Measurements from ENCODE around the gene SORCS2. TPM values are rescaled to one million over a fixed set of nuclear protein-coding genes. Genes with fewer than 3 reads are reported as not detected.
A peak's percentile ranks its signal among the peaks of the same experiment; 100 is the strongest.

Gene SORCS2
- total and polyA plus RNA-seq, 7 donors = 0.18 to 1.5 (median 0.36) TPM

- no peak overlapping the region for H3K4me3 ChIP-seq
- no peak overlapping the region for H3K27ac ChIP-seq
- H3K9me3 ChIP-seq = no peaks in the 10 kb centered on the region
- no peaks in the 10 kb centered on the region for H3K36me3 ChIP-seq (ENCODE audit: insufficient read depth in 1 of 2, low read depth in 1 of 2)
- intact Hi-C loops (cut with DNase I) = no loop called here
- WGBS, 3 donors = 89 to 94% (median 90%) methylated on average over 19 of the region's 19 CpGs
- peak in 1 of 2 donors; percentile 41 for DNase-seq
- no peak for TF ChIP-seq CTCF (IDR thresholded peaks at IDR 0.05)
- H3K4me1 ChIP-seq = no peaks in the 10 kb centered on the region
- H3K27me3 ChIP-seq (ENCODE audit: insufficient read depth in 3 of 3, low read length in 2 of 3) = peaks cover 0 to 2% (median 0%) of the 10 kb centered on the region in 3 donors
- no peak for ATAC-seq
Measured at GRCh38 chr4:7422151-7422897, 230.0 kb downstream of the SORCS2 start.

GRCh38 chr4:7422898-7423180, 230.5 kb downstream of the SORCS2 start:
- peaks cover 0 to 2% (median 0%) of the 10 kb centered on the region in 3 donors for H3K27me3 ChIP-seq (ENCODE audit: insufficient read depth in 3 of 3, low read length in 2 of 3)
- TF ChIP-seq CTCF (IDR thresholded peaks at IDR 0.05) = no peak
- DNase-seq (no peak), ATAC-seq (no peak)
- no peak overlapping the region for H3K4me3 ChIP-seq
- no peaks in the 10 kb centered on the region for H3K9me3 ChIP-seq
- no peak overlapping the region for H3K27ac ChIP-seq
- H3K36me3 ChIP-seq (ENCODE audit: insufficient read depth in 1 of 2, low read depth in 1 of 2) = no peaks in the 10 kb centered on the region
- intact Hi-C loops (cut with DNase I) = no loop called here
- H3K4me1 ChIP-seq = no peaks in the 10 kb centered on the region
- 91 to 92% (median 91%) methylated on average over 9 of the region's 9 CpGs for WGBS, 3 donors

GRCh38 chr4:7423391-7423790, 231.1 kb downstream of the SORCS2 start:
- TF ChIP-seq CTCF (IDR thresholded peaks at IDR 0.05) = no peak
- intact Hi-C loops (cut with DNase I) = no loop called here
- ATAC-seq (no peak), DNase-seq (no peak)
- Histone ChIP-seq H3K36me3 (ENCODE audit: insufficient read depth in 1 of 2, low read depth in 1 of 2) (no peaks in the 10 kb centered on the region), H3K9me3 (no peaks in the 10 kb centered on the region), H3K27me3 (ENCODE audit: insufficient read depth in 3 of 3, low read length in 2 of 3) (peaks cover 0 to 2% (median 0%) of the 10 kb centered on the region in 3 donors), H3K27ac (no peak overlapping the region), H3K4me1 (no peaks in the 10 kb centered on the region), H3K4me3 (no peak overlapping the region)
- 50 to 65% (median 57%) methylated on average over 5 of the region's 5 CpGs for WGBS, 3 donors

GRCh38 chr4:7423801-7424552, 231.6 kb downstream of the SORCS2 start:
- Histone ChIP-seq H3K27me3 (ENCODE audit: insufficient read depth in 3 of 3, low read length in 2 of 3) (peaks cover 0 to 2% (median 0%) of the 10 kb centered on the region in 3 donors), H3K36me3 (ENCODE audit: insufficient read depth in 1 of 2, low read depth in 1 of 2) (no peaks in the 10 kb centered on the region), H3K4me1 (no peaks in the 10 kb centered on the region), H3K4me3 (no peak overlapping the region), H3K27ac (no peak overlapping the region), H3K9me3 (no peaks in the 10 kb centered on the region)
- DNase-seq (peak in 1 of 2 donors; percentile 62), ATAC-seq (no peak)
- intact Hi-C loops (cut with DNase I) = no loop called here
- 41 to 58% (median 43%) methylated on average over 17 of the region's 17 CpGs for WGBS, 3 donors
- no peak for TF ChIP-seq CTCF (IDR thresholded peaks at IDR 0.05)

Data from psoas muscle (tissue), 8 donors.